Measurements from ENCODE around the gene PDE8B.
"Not testable (repeated sequence)": the region's sequence is repeated elsewhere in the genome, so short reads cannot be mapped to it uniquely, and the experiment has no call there.

Gene PDE8B

GRCh38 chr5:77449981-77450380 is 239.5 kb downstream of the PDE8B start:
- DNase-seq (ENCODE audit: low spot score) = no peak
- in situ Hi-C loops (cut with MboI; ENCODE audit: low pct_unique_long_range_greater_than_20kb, low sequenced_read_pairs, unreplicated experiment) = no loop called here

GRCh38 chr5:77452351-77452750 is 241.9 kb downstream of the PDE8B start:
- in situ Hi-C loops (cut with MboI; ENCODE audit: low pct_unique_long_range_greater_than_20kb, low sequenced_read_pairs, unreplicated experiment) = no loop called here
- no peak for TF ChIP-seq CTCF (IDR thresholded peaks at IDR 0.05; ENCODE audit: extremely low read depth, insufficient read depth, missing control alignments)
- DNase-seq (ENCODE audit: low spot score) = no peak

More at GRCh38 chr5:77449981-77450380, 239.5 kb downstream of the PDE8B start:
- TF ChIP-seq CTCF (IDR thresholded peaks at IDR 0.05; ENCODE audit: extremely low read depth, insufficient read depth, missing control alignments) = no peak

- in situ Hi-C loops (cut with MboI; ENCODE audit: low pct_unique_long_range_greater_than_20kb, low sequenced_read_pairs, unreplicated experiment) = no loop called here
- no peak for DNase-seq (ENCODE audit: low spot score)
- no peak for TF ChIP-seq CTCF (IDR thresholded peaks at IDR 0.05; ENCODE audit: extremely low read depth, insufficient read depth, missing control alignments)
Observed at GRCh38 chr5:77454123-77454522, 243.6 kb downstream of the PDE8B start.

- no peak for TF ChIP-seq CTCF (IDR thresholded peaks at IDR 0.05; ENCODE audit: extremely low read depth, insufficient read depth, missing control alignments)
- no peak for DNase-seq (ENCODE audit: low spot score)
- in situ Hi-C loops (cut with MboI; ENCODE audit: low pct_unique_long_range_greater_than_20kb, low sequenced_read_pairs, unreplicated experiment) = no loop called here
Observed at GRCh38 chr5:77461287-77461686, 250.8 kb downstream of the PDE8B start.

GRCh38 chr5:77463905-77464304 is 253.4 kb downstream of the PDE8B start:
- TF ChIP-seq CTCF (IDR thresholded peaks at IDR 0.05; ENCODE audit: extremely low read depth, insufficient read depth, missing control alignments) = no peak
- DNase-seq (ENCODE audit: low spot score) = no peak
- in situ Hi-C loops (cut with MboI; ENCODE audit: low pct_unique_long_range_greater_than_20kb, low sequenced_read_pairs, unreplicated experiment) = no loop called here

- DNase-seq (ENCODE audit: low spot score); in situ Hi-C loops (cut with MboI; ENCODE audit: low pct_unique_long_range_greater_than_20kb, low sequenced_read_pairs, unreplicated experiment): not testable (repeated sequence)
Observed at GRCh38 chr5:77468875-77469274, 258.4 kb downstream of the PDE8B start.

GRCh38 chr5:77475041-77475440 is 264.6 kb downstream of the PDE8B start:
- DNase-seq (ENCODE audit: low spot score); in situ Hi-C loops (cut with MboI; ENCODE audit: low pct_unique_long_range_greater_than_20kb, low sequenced_read_pairs, unreplicated experiment): not testable (repeated sequence)

Measured in GM13977 (cell line).